HUES64 (cell line): ENCODE measurements around the gene METTL22.

ENCODE experiments used
- H3K27ac ChIP-seq: 2 replicates; pipeline ENCODE4 v1.7.0; 2013; ENCODE audit warnings: low read depth, low read length, inconsistent platforms
- H3K27me3 ChIP-seq: 2 replicates; pipeline ENCODE4 v1.6.1; 2013; ENCODE audit warnings: mild to moderate bottlenecking, low read length; ENCODE audit not compliant: insufficient read depth
- H3K36me3 ChIP-seq: 2 replicates; pipeline ENCODE4 v1.6.1; 2013; ENCODE audit warnings: mild to moderate bottlenecking, low read length; ENCODE audit not compliant: insufficient read depth
- H3K4me1 ChIP-seq: 2 replicates; pipeline ENCODE4 v1.6.1; 2013; ENCODE audit warnings: mild to moderate bottlenecking, low read length, moderate library complexity; ENCODE audit not compliant: insufficient read depth
- H3K4me3 ChIP-seq: 2 replicates; pipeline ENCODE4 v1.5.1; 2013; ENCODE audit warnings: mild to moderate bottlenecking, low read length, moderate library complexity
- H3K9ac ChIP-seq: 2 replicates; pipeline ENCODE4 v1.6.1; 2013; ENCODE audit warnings: mild to moderate bottlenecking, low read depth, low read length
- H3K9me3 ChIP-seq: 2 replicates; pipeline ENCODE4 v1.6.1; 2013; ENCODE audit warnings: low read depth, low read length; ENCODE audit not compliant: insufficient read depth
- WGBS: fragments of 150-250, 120-280 bp; methylation state at CpG from one replicate; pipeline ENCODE4 v1.1.7; 2013; ENCODE audit warnings: missing lambda C conversion rate; 5-methylcytosine and 5-hydroxymethylcytosine counted together

Gene METTL22

GRCh38 chr16:8583732-8584131 lies 37.8 kb upstream of the METTL22 start:
- Histone ChIP-seq H3K9me3 (no peaks in the 10 kb centered on the region), H3K27me3 (peaks cover 26% of the 10 kb centered on the region), H3K36me3 (no peaks in the 10 kb centered on the region), H3K4me3 (no peak overlapping the region), H3K27ac (no peak overlapping the region), H3K4me1 (peaks cover 3% of the 10 kb centered on the region; the same call in 1 of the 2 replicates), H3K9ac (no peak overlapping the region)
- 82% methylated on average over 4 of the region's 4 CpGs for WGBS

GRCh38 chr16:8585041-8585440 lies 36.5 kb upstream of the METTL22 start:
- no peaks in the 10 kb centered on the region for H3K36me3 ChIP-seq
- H3K4me1 ChIP-seq: peaks cover 3% of the 10 kb centered on the region; the same call in 1 of the 2 replicates
- H3K4me3 ChIP-seq: no peak overlapping the region
- H3K9me3 ChIP-seq: no peaks in the 10 kb centered on the region
- no peak overlapping the region for H3K9ac ChIP-seq
- WGBS: 64% methylated on average over 2 of the region's 2 CpGs
- H3K27ac ChIP-seq: no peak overlapping the region
- peaks cover 39% of the 10 kb centered on the region for H3K27me3 ChIP-seq

GRCh38 chr16:8585857-8586256 lies 35.6 kb upstream of the METTL22 start:
- Histone ChIP-seq H3K9me3 (no peaks in the 10 kb centered on the region), H3K4me1 (peaks cover 3% of the 10 kb centered on the region; the same call in 1 of the 2 replicates), H3K36me3 (no peaks in the 10 kb centered on the region), H3K9ac (no peak overlapping the region), H3K27ac (no peak overlapping the region), H3K4me3 (no peak overlapping the region), H3K27me3 (peaks cover 47% of the 10 kb centered on the region)
- 89% methylated on average over 3 of the region's 3 CpGs for WGBS

GRCh38 chr16:8587065-8587464 lies 34.4 kb upstream of the METTL22 start:
- Histone ChIP-seq H3K9me3 (no peaks in the 10 kb centered on the region), H3K4me1 (peaks cover 3% of the 10 kb centered on the region; the same call in 1 of the 2 replicates), H3K27me3 (peaks cover 59% of the 10 kb centered on the region), H3K36me3 (no peaks in the 10 kb centered on the region), H3K27ac (no peak overlapping the region), H3K9ac (no peak overlapping the region), H3K4me3 (no peak overlapping the region)

- Histone ChIP-seq H3K9me3 (no peaks in the 10 kb centered on the region), H3K4me1 (peaks cover 3% of the 10 kb centered on the region; the same call in 1 of the 2 replicates), H3K4me3 (peak overlapping the region; percentile 63), H3K36me3 (no peaks in the 10 kb centered on the region), H3K27me3 (peaks cover 70% of the 10 kb centered on the region), H3K9ac (no peak overlapping the region), H3K27ac (no peak overlapping the region)
- WGBS: 1% methylated on average over 9 of the region's 9 CpGs
Measured at GRCh38 chr16:8588682-8589056, 32.8 kb upstream of the METTL22 start.

GRCh38 chr16:8589057-8589899 lies 32.2 kb upstream of the METTL22 start:
- Histone ChIP-seq H3K4me1 (peaks cover 3% of the 10 kb centered on the region; the same call in 1 of the 2 replicates), H3K9ac (peak overlapping the region; percentile 52; the same call in 1 of the 2 replicates), H3K9me3 (no peaks in the 10 kb centered on the region), H3K27me3 (peaks cover 70% of the 10 kb centered on the region), H3K27ac (no peak overlapping the region), H3K4me3 (peak overlapping the region; percentile 63), H3K36me3 (no peaks in the 10 kb centered on the region)
- WGBS: 1% methylated on average over 64 of the region's 64 CpGs

- peaks cover 70% of the 10 kb centered on the region for H3K27me3 ChIP-seq
Measured at GRCh38 chr16:8589900-8590688, 31.4 kb upstream of the METTL22 start, which contains the start of gene TMEM114. TMEM114 (minus strand) TSS chr16:8590511; CDS start chr16:8589838, 673 bp downstream.

GRCh38 chr16:8590811-8591210 lies 30.7 kb upstream of the METTL22 start:
- H3K4me3 ChIP-seq: 0 out of 2 replicates have a peak overlapping the region, but pooled peaks have one; percentile 63
- H3K27me3 ChIP-seq: peaks cover 68% of the 10 kb centered on the region
- H3K9me3 ChIP-seq: no peaks in the 10 kb centered on the region
- H3K4me1 ChIP-seq: peaks cover 3% of the 10 kb centered on the region; the same call in 1 of the 2 replicates
- no peak overlapping the region for H3K9ac ChIP-seq
- no peaks in the 10 kb centered on the region for H3K36me3 ChIP-seq
- no peak overlapping the region for H3K27ac ChIP-seq
- 92% methylated on average over 3 of the region's 3 CpGs for WGBS

More at GRCh38 chr16:8589900-8590688, 31.4 kb upstream of the METTL22 start, which contains the start of gene TMEM114:
- Histone ChIP-seq H3K4me3 (peak within 1 kb of the TSS; percentile 63), H3K9me3 (no peaks in the 10 kb centered on the region), H3K36me3 (no peaks in the 10 kb centered on the region), H3K9ac (peak within 1 kb of the TSS; percentile 52; the same call in 1 of the 2 replicates), H3K4me1 (peaks cover 3% of the 10 kb centered on the region; the same call in 1 of the 2 replicates), H3K27ac (no peak within 1 kb of the TSS)
- 2% methylated on average over 41 of the region's 41 CpGs for WGBS

GRCh38 chr16:8591451-8591850 lies 30.0 kb upstream of the METTL22 start:
- H3K4me3 ChIP-seq: no peak overlapping the region
- 95% methylated on average over 3 of the region's 3 CpGs for WGBS
- no peak overlapping the region for H3K27ac ChIP-seq
- peaks cover 4% of the 10 kb centered on the region; the same call in 1 of the 2 replicates for H3K9me3 ChIP-seq
- peaks cover 3% of the 10 kb centered on the region; the same call in 1 of the 2 replicates for H3K4me1 ChIP-seq
- H3K36me3 ChIP-seq: no peaks in the 10 kb centered on the region
- H3K9ac ChIP-seq: no peak overlapping the region
- H3K27me3 ChIP-seq: peaks cover 66% of the 10 kb centered on the region

GRCh38 chr16:8594149-8594666 lies 27.3 kb upstream of the METTL22 start:
- WGBS: 82% methylated on average over 9 of the region's 9 CpGs
- Histone ChIP-seq H3K27ac (no peak overlapping the region), H3K9ac (no peak overlapping the region), H3K4me1 (no peaks in the 10 kb centered on the region), H3K36me3 (no peaks in the 10 kb centered on the region), H3K4me3 (no peak overlapping the region), H3K27me3 (peaks cover 40% of the 10 kb centered on the region), H3K9me3 (peaks cover 4% of the 10 kb centered on the region)
